Hematopoietic multipotent progenitor cell treated with erythropoietin and hydrocortisone succinate and interleukin-3 and kit ligand, for 6 days (in vitro differentiated cells): Measurements from ENCODE around the gene HBG1.
A peak's percentile ranks its signal among the peaks of the same experiment; 100 is the strongest.

Experiments used
- DNase-seq: peaks from one replicate; pipeline ENCODE4 v3.0.0-alpha.2; 2015

Gene HBG1

GRCh38 chr11:5245155-5245554 lies 4.5 kb downstream of the HBG1 start:
- DNase-seq: no peak

GRCh38 chr11:5243816-5244180 lies 5.9 kb downstream of the HBG1 start:
- peak; percentile 40 for DNase-seq

GRCh38 chr11:5242933-5243815 lies 6.5 kb downstream of the HBG1 start:
- DNase-seq: peak; percentile 55

- peak; percentile 43 for DNase-seq
Measured at GRCh38 chr11:5242208-5242607, 7.4 kb downstream of the HBG1 start.

- no peak for DNase-seq
Measured at GRCh38 chr11:5241458-5241857, 8.2 kb downstream of the HBG1 start.

- no peak for DNase-seq
Measured at GRCh38 chr11:5240458-5240857, 9.2 kb downstream of the HBG1 start.

GRCh38 chr11:5240056-5240455 lies 9.6 kb downstream of the HBG1 start:
- DNase-seq: peak; percentile 13

- DNase-seq: peak; percentile 17
Measured at GRCh38 chr11:5239046-5239445, 10.6 kb downstream of the HBG1 start.

- DNase-seq: peak; percentile 14
Measured at GRCh38 chr11:5238486-5238885, 11.2 kb downstream of the HBG1 start.

GRCh38 chr11:5237420-5237819 lies 12.2 kb downstream of the HBG1 start:
- no peak for DNase-seq

- DNase-seq: no peak
Measured at GRCh38 chr11:5235364-5236095, 14.1 kb downstream of the HBG1 start.

GRCh38 chr11:5234381-5234834 lies 15.2 kb downstream of the HBG1 start, which contains the start of gene HBD:
TSS of gene HBD (minus strand) at chr11:5234483. CDS start at chr11:5234433, 50 bp downstream.
- peak; percentile 95 for DNase-seq

- no peak for DNase-seq
Measured at GRCh38 chr11:5233307-5233706, 16.4 kb downstream of the HBG1 start.

- DNase-seq: peak; percentile 60
Measured at GRCh38 chr11:5232821-5233220, 16.8 kb downstream of the HBG1 start.

- DNase-seq: no peak
Measured at GRCh38 chr11:5232176-5232575, 17.5 kb downstream of the HBG1 start.

- no peak for DNase-seq
Measured at GRCh38 chr11:5231111-5231510, 18.5 kb downstream of the HBG1 start.

- no peak for DNase-seq
Measured at GRCh38 chr11:5230266-5230665, 19.4 kb downstream of the HBG1 start.

- no peak for DNase-seq
Measured at GRCh38 chr11:5229796-5230195, 19.9 kb downstream of the HBG1 start.

- DNase-seq: no peak
Measured at GRCh38 chr11:5229356-5229755, 20.3 kb downstream of the HBG1 start.

- DNase-seq: no peak
Measured at GRCh38 chr11:5228124-5228523, 21.5 kb downstream of the HBG1 start.

GRCh38 chr11:5227681-5228080 lies 22.0 kb downstream of the HBG1 start:
- DNase-seq: peak; percentile 67

GRCh38 chr11:5226732-5227310 lies 22.8 kb downstream of the HBG1 start, which contains the start of gene HBB:
TSS of gene HBB (minus strand) at chr11:5227071. CDS start at chr11:5227021, 50 bp downstream.
- DNase-seq: peak; percentile 93

- peak; percentile 84 for DNase-seq
Measured at GRCh38 chr11:5225480-5225871, 24.2 kb downstream of the HBG1 start.
